ENCODE measurements around the gene CCDC137. TPM values are rescaled to one million over a fixed set of nuclear protein-coding genes. Genes with fewer than 3 reads are reported as not detected.

The CCDC137 gene
- total RNA-seq, 4 donors from 2014 or later, result 10.9 to 35.7 (median 14.4) TPM

DNA sequence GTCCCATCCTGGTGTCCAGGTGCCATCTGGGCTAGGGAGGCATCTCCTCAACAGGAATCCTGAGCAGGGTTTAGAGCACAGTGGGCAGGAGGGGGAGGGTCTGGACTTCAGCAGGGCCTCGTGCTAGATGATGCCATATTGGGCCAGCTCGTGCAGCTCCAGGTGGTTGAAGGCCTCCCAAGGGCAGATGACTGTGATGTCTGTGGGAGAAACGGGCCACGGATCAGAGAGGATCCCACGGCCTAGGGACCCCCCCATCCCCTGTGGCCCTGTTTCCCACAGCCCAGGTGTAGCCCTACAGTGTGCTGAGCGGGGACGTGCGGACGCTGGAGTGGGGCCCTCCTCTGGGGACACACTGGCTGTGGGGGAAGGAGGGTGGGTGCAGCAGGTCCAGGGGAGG, 15.6 kb upstream of the CCDC137 start:
- H3K9me3 ChIP-seq, result peaks cover 0 to 8% (median 0%) of the 10 kb centered on the region in 4 donors
- no peak overlapping the region for H3K27ac ChIP-seq
- DNase-seq (ENCODE audit: low spot score in 2 of 2), result no peak
- H3K4me3 ChIP-seq, result no peak overlapping the region
- no peaks in the 10 kb centered on the region for H3K36me3 ChIP-seq
- TF ChIP-seq POLR2A (IDR thresholded peaks at IDR 0.05) (no peak), EP300 (IDR thresholded peaks at IDR 0.05) (no peak)
- TF ChIP-seq, protein P1, sequence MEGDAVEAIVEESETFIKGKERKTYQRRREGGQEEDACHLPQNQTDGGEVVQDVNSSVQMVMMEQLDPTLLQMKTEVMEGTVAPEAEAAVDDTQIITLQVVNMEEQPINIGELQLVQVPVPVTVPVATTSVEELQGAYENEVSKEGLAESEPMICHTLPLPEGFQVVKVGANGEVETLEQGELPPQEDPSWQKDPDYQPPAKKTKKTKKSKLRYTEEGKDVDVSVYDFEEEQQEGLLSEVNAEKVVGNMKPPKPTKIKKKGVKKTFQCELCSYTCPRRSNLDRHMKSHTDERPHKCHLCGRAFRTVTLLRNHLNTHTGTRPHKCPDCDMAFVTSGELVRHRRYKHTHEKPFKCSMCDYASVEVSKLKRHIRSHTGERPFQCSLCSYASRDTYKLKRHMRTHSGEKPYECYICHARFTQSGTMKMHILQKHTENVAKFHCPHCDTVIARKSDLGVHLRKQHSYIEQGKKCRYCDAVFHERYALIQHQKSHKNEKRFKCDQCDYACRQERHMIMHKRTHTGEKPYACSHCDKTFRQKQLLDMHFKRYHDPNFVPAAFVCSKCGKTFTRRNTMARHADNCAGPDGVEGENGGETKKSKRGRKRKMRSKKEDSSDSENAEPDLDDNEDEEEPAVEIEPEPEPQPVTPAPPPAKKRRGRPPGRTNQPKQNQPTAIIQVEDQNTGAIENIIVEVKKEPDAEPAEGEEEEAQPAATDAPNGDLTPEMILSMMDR (IDR thresholded peaks at IDR 0.05), result no peak
- WGBS, 2 donors, result 57 to 73% methylated on average over 9 of the region's 9 CpGs
- H3K27me3 ChIP-seq, result peaks cover 0 to 70% of the 10 kb centered on the region in 2 donors
- H3K4me1 ChIP-seq, result no peaks in the 10 kb centered on the region

DNA sequence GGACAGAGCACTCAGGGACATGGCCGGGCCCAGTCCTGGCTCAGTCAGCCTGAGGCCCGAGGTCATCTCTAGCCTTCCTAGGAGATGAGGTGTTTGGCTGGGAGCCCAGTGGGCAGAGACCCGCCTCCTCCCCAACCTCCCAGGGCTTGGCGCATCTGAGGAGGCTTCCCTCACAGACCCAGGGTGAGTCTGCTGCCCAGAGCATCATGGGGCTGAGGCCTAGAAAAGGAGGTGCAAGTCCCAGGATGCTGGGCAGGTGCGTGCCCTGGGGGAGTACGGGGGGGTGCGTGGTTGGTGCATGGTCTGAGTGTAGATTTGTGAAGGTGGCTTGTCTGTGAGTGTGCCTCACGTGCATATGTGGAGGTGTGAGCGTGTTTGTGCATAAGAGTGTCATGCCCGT, 14.8 kb upstream of the CCDC137 start:
- no peaks in the 10 kb centered on the region for H3K4me1 ChIP-seq
- H3K36me3 ChIP-seq, result no peaks in the 10 kb centered on the region
- DNase-seq (ENCODE audit: low spot score in 2 of 2), result no peak
- TF ChIP-seq, protein P1 (IDR thresholded peaks at IDR 0.05), result no peak
- TF ChIP-seq POLR2A (IDR thresholded peaks at IDR 0.05) (no peak), EP300 (IDR thresholded peaks at IDR 0.05) (no peak)
- H3K27me3 ChIP-seq, result peaks cover 0 to 70% of the 10 kb centered on the region in 2 donors
- H3K9me3 ChIP-seq, result peaks cover 0 to 8% (median 0%) of the 10 kb centered on the region in 4 donors
- H3K4me3 ChIP-seq, result no peak overlapping the region
- H3K27ac ChIP-seq, result no peak overlapping the region
- 66 to 73% methylated on average over 10 of the region's 10 CpGs for WGBS, 2 donors

DNA sequence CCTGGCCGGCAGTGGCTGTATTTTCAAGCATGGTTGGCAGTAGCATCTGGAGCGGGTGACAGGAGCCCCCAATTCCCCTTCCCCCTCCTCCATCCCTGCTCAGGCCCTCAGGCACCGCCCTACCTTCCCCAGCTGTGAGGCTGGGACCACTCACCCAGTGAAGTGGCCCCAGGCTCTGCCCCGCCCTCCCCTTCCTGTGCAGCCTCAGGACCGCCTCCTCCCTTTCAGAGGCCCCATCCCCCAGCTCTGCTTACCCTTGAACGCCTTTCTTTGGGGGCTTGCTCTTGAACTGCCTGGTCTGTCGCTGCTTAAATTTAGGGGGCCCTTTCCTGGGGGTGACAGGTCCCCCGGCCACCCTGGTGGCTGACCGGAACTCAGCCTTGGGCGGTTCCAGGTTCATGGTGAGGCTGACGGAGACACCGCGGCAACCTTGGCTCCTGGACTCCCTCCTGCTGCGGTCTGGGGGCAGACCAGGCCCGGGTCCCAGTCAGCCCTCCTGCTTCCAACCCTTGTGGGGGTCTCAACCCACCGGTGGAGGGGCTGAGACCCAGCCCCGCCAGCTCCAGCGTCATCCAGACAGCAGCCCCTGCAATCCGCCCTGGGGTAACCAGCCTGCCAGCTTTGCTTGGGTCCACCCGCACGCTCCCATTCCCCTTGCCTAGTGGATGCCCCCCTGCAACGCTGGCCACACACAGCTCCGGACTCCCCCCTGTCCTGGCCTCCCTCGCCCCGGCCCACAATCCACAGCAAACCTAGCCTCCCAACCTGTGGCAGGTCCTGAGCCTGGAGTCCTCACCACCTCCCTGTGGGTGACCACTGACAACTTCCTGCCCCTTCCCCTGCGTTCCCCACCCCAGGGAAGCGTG, 13.4 kb upstream of the CCDC137 start:
- WGBS, 2 donors, result 23 to 32% methylated on average over 27 of the region's 27 CpGs
- TF ChIP-seq, protein P1 (IDR thresholded peaks at IDR 0.05), result no peak
- no peak overlapping the region for H3K27ac ChIP-seq
- H3K36me3 ChIP-seq, result no peaks in the 10 kb centered on the region
- peaks cover 0 to 8% (median 0%) of the 10 kb centered on the region in 4 donors for H3K9me3 ChIP-seq
- H3K4me1 ChIP-seq, result no peaks in the 10 kb centered on the region
- H3K4me3 ChIP-seq, result peak overlapping the region in 2 of 4 donors; percentile 9 to 12
- H3K27me3 ChIP-seq, result peaks cover 0 to 57% of the 10 kb centered on the region in 2 donors
- DNase-seq (ENCODE audit: low spot score in 2 of 2), result no peak

DNA sequence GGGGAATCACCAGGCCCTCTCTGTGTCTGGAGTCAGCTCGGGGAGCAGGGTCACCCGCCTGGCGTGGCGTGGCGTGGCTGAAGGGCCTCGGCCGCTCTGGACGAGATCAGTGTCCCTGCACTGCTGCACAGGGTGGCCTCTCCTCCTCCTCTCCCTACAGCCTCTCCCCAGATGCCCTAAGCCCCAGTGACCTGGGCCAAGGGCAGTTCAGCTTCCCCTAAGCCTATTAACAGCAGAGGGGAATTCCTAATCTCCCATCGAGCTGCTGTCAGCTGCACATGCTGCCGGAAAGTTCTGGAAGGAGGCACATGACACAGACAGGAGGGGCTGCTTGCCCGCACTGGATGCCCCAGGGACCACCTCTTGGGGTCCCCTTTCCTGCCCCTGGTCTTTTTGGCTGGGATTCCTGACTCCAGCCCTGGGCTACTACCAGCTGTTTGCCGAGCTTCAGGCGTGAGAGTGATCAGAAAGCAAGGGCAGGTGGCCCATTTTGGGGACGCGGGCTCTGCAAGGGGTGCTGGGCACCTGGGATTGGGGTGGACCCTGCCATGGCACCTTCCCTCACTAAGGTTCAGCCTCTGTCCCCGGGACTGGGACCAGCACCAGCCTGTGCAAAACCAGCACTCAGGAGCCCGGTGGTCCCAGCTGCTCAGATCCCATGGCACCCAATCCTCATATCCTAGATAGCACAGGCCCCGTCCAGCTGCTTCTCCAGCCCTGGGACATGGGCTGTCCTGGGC, 11.0 kb upstream of the CCDC137 start:
- TF ChIP-seq EP300 (IDR thresholded peaks at IDR 0.05), result no peak
- no peak for TF ChIP-seq POLR2A (IDR thresholded peaks at IDR 0.05)
- TF ChIP-seq, protein P1 (IDR thresholded peaks at IDR 0.05), result no peak

More for the DNA sequence above, 11.0 kb upstream of the CCDC137 start:
- Histone ChIP-seq H3K4me3 (no peak overlapping the region), H3K9me3 (no peaks in the 10 kb centered on the region), H3K36me3 (no peaks in the 10 kb centered on the region), H3K27me3 (peaks cover 0 to 33% of the 10 kb centered on the region in 2 donors), H3K4me1 (no peaks in the 10 kb centered on the region), H3K27ac (no peak overlapping the region)
- 63 to 74% methylated on average over 7 to 16 of the region's 18 CpGs for WGBS, 2 donors
- no peak for DNase-seq (ENCODE audit: low spot score in 2 of 2)
